HepG2 (cell line): Measurements from ENCODE around the gene NT5C3B. TPM values are rescaled to one million over a fixed set of nuclear protein-coding genes. Genes with fewer than 3 reads are reported as not detected.

Source experiments
- BCL6 ChIP-seq: IDR thresholded peaks from 2 replicates; pipeline ENCODE4 v1.6.1; 2016; ENCODE audit warnings: missing genetic modification reagents, missing compliant biosample characterization
- CCDC6 ChIP-seq: sonication (generic); formaldehyde crosslinking; IDR thresholded peaks from 2 replicates; pipeline ENCODE4 v1.8.1; 2022; ENCODE audit warnings: mild to moderate bottlenecking, missing genetic modification reagents, moderate library complexity
- GTF3A ChIP-seq: sonication (generic); formaldehyde crosslinking; conservative IDR thresholded peaks from 2 replicates; pipeline ENCODE4 v1.4.0; 2020; ENCODE audit warnings: mild to moderate bottlenecking, missing genetic modification reagents
- HOXA3 ChIP-seq: sonication (generic); formaldehyde crosslinking; IDR thresholded peaks from 2 replicates; pipeline ENCODE4 v1.5.0; 2020; ENCODE audit warnings: missing genetic modification reagents
- HOXA5 ChIP-seq: sonication (generic); formaldehyde crosslinking; IDR thresholded peaks from 2 replicates; pipeline ENCODE4 v1.4.0; 2020; ENCODE audit warnings: missing genetic modification reagents
- SALL1 ChIP-seq: sonication (generic); formaldehyde crosslinking; IDR thresholded peaks from 2 replicates; pipeline ENCODE4 v1.8.0; 2022; ENCODE audit warnings: mild to moderate bottlenecking, missing genetic modification reagents
- TCF7 ChIP-seq: sonication (generic); IDR thresholded peaks from 2 replicates; pipeline ENCODE4 v1.6.1; 2016; ENCODE audit warnings: antibody characterized with exemption, low read depth
- XRCC5 ChIP-seq: fragments of 200-400 bp; formaldehyde crosslinking; optimal IDR thresholded peaks from 2 replicates; pipeline ENCODE3; 2017; ENCODE audit warnings: mild to moderate bottlenecking, low read length
- ZBTB14 ChIP-seq: sonication (generic); formaldehyde crosslinking; IDR thresholded peaks from 2 replicates; pipeline ENCODE4 v1.4.0; 2020; ENCODE audit warnings: missing genetic modification reagents
- ZNF160 ChIP-seq: sonication (generic); formaldehyde crosslinking; IDR thresholded peaks from 2 replicates; pipeline ENCODE4 v1.8.0; 2022; ENCODE audit warnings: mild to moderate bottlenecking, inconsistent platforms, missing genetic modification reagents
- ZNF180 ChIP-seq: sonication (generic); formaldehyde crosslinking; IDR thresholded peaks from 2 replicates; pipeline ENCODE4 v1.4.0; 2020; ENCODE audit warnings: low read depth, missing genetic modification reagents, borderline replicate concordance
- ZNF468 ChIP-seq: sonication (generic); formaldehyde crosslinking; IDR thresholded peaks from 2 replicates; pipeline ENCODE4 v1.8.0; 2022; ENCODE audit warnings: mild to moderate bottlenecking, moderate library complexity, missing genetic modification reagents
- ZNF605 ChIP-seq: sonication (generic); formaldehyde crosslinking; IDR thresholded peaks from 2 replicates; pipeline ENCODE4 v1.8.0; 2022; ENCODE audit warnings: mild to moderate bottlenecking, missing genetic modification reagents
- ZNF687 ChIP-seq: sonication (generic); formaldehyde crosslinking; IDR thresholded peaks from 2 replicates; pipeline ENCODE4 v1.5.1; 2020; ENCODE audit warnings: mild to moderate bottlenecking, missing genetic modification reagents, moderate library complexity
- ZNF766 ChIP-seq: sonication (generic); formaldehyde crosslinking; IDR thresholded peaks from 2 replicates; pipeline ENCODE4 v1.5.0; 2020; ENCODE audit warnings: missing genetic modification reagents, borderline replicate concordance
- polyA plus RNA-seq, 8 experiments: library from polyadenylated mRNA; depleted of rRNA in 3 of 8; stranded (reverse) in 7 of 8; unstranded in 1 of 8; fragments of >200 nt; fragmentation: Illumina TruSeq in 4 of 8; extraction: Trizol in 4 of 8; gene quantifications; 2 replicates each; pipeline versions ENCODE4 v1.2.1 to v1.2.3, GENCODE V29; 2011 to 2016; ENCODE audit warnings: low read depth in 4 of 8, missing spikeins in 1 of 8, mixed read lengths in 1 of 8; ENCODE audit not compliant: insufficient read depth in 1 of 8
- total RNA-seq, 5 experiments: library from RNA; depleted of rRNA; stranded (reverse); fragments of >200 nt; fragmentation: Illumina TruSeq; extraction: Trizol; gene quantifications; 2 replicates each; pipeline ENCODE4 v1.2.3, GENCODE V29; 2016; ENCODE audit warnings: low read depth in 1 of 5
- TF ChIP-seq, protein P1 (sequence below): sonication (generic); formaldehyde crosslinking; conservative IDR thresholded peaks from 2 replicates; pipeline ENCODE4 v1.4.0; 2020; ENCODE audit warnings: missing genetic modification reagents
- TF ChIP-seq, protein P2 (sequence below): sonication (generic); formaldehyde crosslinking; IDR thresholded peaks from 2 replicates; pipeline ENCODE4 v1.4.0; 2020; ENCODE audit warnings: missing genetic modification reagents

Gene NT5C3B
- total and polyA plus RNA-seq, 2 of the 13 experiments (the other 11 are each of a cell fraction or from before 2014, with no cell fraction given): 104 to 126 TPM

DNA sequence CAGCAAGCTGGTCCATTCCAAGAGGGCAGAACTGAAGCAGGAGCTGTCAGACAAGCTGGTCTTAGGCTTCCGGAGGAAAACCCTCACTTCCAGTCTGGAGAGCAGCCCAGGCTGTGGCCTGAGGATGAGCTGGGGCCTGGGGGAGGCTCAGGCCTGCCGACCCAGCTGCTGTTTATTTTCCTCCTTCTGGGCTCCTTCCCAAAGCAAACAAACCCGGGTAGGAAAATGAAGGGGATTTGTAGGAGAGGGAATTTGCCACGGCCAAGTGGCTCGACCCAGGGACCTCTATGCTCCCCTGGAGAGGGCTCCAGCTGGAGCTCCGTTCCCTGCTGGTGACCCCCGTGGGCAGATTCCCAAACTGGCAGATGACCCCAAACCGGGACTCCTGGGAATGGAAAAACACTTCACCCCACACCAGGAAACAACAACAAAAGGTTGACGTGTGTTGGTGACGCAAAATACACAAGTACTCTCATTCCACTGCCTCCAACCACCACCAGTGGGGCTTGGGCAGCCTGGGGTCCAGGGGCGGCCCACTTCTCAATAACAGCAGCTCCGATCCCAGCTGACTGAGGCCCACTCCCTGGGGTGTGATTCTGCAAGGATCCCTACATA is 58.4 kb downstream of the NT5C3B start (continued):
- 0 out of 2 replicates have a peak, but pooled peaks have one; percentile 26 for TF ChIP-seq GTF3A (CRISPR knock-in tag)
- peak; percentile 45 for TF ChIP-seq XRCC5
- no peak for TF ChIP-seq ZNF468 (CRISPR knock-in tag)
- TF ChIP-seq BCL6 (CRISPR knock-in tag): peak; percentile 63; the same call in 1 of the 2 replicates
- TF ChIP-seq HOXA5 (CRISPR knock-in tag): peak; percentile 92
- TF ChIP-seq ZNF160 (CRISPR knock-in tag): 0 out of 2 replicates have a peak, but pooled peaks have one; percentile 33
- TF ChIP-seq HOXA3: peak; percentile 62
- TF ChIP-seq SALL1 (CRISPR knock-in tag): peak; percentile 65; the same call in 1 of the 2 replicates
- TF ChIP-seq TCF7: no peak
- TF ChIP-seq, protein P1, sequence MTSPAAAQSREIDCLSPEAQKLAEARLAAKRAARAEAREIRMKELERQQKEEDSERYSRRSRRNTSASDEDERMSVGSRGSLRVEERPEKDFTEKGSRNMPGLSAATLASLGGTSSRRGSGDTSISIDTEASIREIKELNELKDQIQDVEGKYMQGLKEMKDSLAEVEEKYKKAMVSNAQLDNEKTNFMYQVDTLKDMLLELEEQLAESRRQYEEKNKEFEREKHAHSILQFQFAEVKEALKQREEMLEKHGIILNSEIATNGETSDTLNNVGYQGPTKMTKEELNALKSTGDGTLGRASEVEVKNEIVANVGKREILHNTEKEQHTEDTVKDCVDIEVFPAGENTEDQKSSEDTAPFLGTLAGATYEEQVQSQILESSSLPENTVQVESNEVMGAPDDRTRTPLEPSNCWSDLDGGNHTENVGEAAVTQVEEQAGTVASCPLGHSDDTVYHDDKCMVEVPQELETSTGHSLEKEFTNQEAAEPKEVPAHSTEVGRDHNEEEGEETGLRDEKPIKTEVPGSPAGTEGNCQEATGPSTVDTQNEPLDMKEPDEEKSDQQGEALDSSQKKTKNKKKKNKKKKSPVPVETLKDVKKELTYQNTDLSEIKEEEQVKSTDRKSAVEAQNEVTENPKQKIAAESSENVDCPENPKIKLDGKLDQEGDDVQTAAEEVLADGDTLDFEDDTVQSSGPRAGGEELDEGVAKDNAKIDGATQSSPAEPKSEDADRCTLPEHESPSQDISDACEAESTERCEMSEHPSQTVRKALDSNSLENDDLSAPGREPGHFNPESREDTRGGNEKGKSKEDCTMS (CRISPR knock-in tag): no peak
- peak; percentile 91 for TF ChIP-seq ZNF687 (CRISPR knock-in tag)
- TF ChIP-seq ZNF180 (CRISPR knock-in tag): no peak
- peak; percentile 27; the same call in 1 of the 2 replicates for TF ChIP-seq ZNF766
- TF ChIP-seq, protein P2, sequence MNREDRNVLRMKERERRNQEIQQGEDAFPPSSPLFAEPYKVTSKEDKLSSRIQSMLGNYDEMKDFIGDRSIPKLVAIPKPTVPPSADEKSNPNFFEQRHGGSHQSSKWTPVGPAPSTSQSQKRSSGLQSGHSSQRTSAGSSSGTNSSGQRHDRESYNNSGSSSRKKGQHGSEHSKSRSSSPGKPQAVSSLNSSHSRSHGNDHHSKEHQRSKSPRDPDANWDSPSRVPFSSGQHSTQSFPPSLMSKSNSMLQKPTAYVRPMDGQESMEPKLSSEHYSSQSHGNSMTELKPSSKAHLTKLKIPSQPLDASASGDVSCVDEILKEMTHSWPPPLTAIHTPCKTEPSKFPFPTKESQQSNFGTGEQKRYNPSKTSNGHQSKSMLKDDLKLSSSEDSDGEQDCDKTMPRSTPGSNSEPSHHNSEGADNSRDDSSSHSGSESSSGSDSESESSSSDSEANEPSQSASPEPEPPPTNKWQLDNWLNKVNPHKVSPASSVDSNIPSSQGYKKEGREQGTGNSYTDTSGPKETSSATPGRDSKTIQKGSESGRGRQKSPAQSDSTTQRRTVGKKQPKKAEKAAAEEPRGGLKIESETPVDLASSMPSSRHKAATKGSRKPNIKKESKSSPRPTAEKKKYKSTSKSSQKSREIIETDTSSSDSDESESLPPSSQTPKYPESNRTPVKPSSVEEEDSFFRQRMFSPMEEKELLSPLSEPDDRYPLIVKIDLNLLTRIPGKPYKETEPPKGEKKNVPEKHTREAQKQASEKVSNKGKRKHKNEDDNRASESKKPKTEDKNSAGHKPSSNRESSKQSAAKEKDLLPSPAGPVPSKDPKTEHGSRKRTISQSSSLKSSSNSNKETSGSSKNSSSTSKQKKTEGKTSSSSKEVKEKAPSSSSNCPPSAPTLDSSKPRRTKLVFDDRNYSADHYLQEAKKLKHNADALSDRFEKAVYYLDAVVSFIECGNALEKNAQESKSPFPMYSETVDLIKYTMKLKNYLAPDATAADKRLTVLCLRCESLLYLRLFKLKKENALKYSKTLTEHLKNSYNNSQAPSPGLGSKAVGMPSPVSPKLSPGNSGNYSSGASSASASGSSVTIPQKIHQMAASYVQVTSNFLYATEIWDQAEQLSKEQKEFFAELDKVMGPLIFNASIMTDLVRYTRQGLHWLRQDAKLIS (CRISPR knock-in tag): no peak
- no peak for TF ChIP-seq CCDC6
- no peak for TF ChIP-seq ZBTB14 (CRISPR knock-in tag)
- TF ChIP-seq ZNF605: no peak; the same call in 1 of the 2 replicates
